GM06990 (cell line): ENCODE measurements around the gene BRME1.
"Not testable (repeated sequence)": the region's sequence is repeated elsewhere in the genome, so short reads cannot be mapped to it uniquely, and the experiment has no call there.

Source experiments
- DNase-seq: peaks from one replicate; pipeline ENCODE4 v3.0.0-alpha.2; 2011; ENCODE audit not compliant: insufficient read length; ENCODE audit errors: extremely low read depth
- H3K27me3 ChIP-seq: replicated peaks from 2 replicates; pipeline ENCODE4 v1.6.0; 2011; ENCODE audit warnings: low read length; ENCODE audit not compliant: control insufficient read depth, insufficient read depth
- H3K36me3 ChIP-seq: 2 replicates; pipeline ENCODE4 v1.5.1; 2011; ENCODE audit warnings: low read length; ENCODE audit not compliant: control insufficient read depth, insufficient read depth
- H3K4me3 ChIP-seq: replicated peaks from 2 replicates; pipeline ENCODE4 v1.5.1; 2011; ENCODE audit warnings: low read depth, mild to moderate bottlenecking, control low read depth, low read length
- CTCF ChIP-seq: IDR thresholded peaks from 2 replicates; pipeline ENCODE4 v1.5.1; 2011; ENCODE audit warnings: low read length, control low read depth, mild to moderate bottlenecking, inconsistent platforms; ENCODE audit not compliant: insufficient read depth, poor library complexity, severe bottlenecking

BRME1 gene

DNA sequence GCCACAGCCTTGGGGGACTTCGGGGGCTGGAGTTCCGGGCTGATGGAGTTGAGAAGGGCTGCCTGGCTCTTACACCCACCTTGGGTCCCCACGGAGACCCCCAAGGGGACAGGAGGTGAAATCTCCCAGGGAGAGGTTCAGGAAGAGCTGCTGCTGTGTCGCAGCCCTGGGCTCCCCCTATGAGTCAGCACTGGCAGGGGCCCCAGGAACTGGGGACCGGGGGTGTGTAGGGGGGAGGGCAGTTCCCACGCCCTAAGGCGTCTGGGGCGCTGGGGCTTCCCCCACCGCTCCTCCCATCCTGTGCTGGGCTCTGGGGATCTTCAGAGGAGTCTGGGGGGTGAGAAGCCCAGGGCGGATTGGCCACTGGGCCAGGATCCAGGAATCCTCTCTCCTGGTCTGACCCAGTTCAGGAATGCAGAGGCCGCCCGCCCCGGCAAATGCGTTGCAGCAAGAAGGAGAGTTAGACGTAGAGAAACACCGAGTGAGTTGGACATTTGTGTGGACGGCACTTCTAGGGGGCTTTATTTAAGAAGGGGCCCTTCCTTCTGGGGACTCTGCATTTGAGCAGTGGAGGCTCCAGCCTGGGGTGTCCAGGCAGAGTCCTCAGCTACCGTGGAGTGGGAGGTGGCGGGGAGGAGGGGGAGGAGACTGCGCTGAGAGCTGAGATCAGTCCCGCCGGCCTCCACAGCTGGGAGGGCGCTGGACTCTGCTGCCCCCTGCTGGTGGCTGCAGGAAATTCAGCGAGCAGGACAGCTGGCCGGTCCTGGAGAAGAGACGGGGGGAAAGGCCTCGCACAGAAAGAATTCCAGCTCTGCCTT lies 44.0 kb downstream of the BRME1 start:
- H3K27me3 ChIP-seq: no peaks in the 10 kb centered on the region; the same call in 1 of the 2 replicates
- peak; percentile 94 for TF ChIP-seq CTCF

DNA sequence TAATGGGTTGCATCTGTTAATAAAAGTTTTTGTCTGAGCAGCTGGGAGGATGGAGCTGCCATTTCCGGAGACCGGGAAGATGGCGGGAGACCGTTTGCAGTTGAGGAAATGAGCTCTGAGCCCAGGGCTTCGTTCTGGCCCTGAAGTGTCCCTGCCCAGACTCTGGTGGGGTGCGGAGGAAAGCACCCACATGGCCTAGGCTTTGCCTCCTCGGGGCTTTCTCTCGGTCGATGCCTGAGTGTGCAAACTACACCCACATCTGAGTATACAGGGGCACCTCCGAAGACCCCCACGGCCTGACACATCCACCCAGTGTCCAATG lies 44.6 kb downstream of the BRME1 start:
- no peaks in the 10 kb centered on the region for H3K36me3 ChIP-seq
- TF ChIP-seq CTCF: no peak
- H3K27me3 ChIP-seq: no peaks in the 10 kb centered on the region; the same call in 1 of the 2 replicates
- DNase-seq: no peak
- peak overlapping the region; percentile 63 for H3K4me3 ChIP-seq

More for the DNA sequence above, 44.0 kb downstream of the BRME1 start:
- H3K4me3 ChIP-seq: peak overlapping the region; percentile 63
- no peaks in the 10 kb centered on the region for H3K36me3 ChIP-seq
- DNase-seq: peak; percentile 89

DNA sequence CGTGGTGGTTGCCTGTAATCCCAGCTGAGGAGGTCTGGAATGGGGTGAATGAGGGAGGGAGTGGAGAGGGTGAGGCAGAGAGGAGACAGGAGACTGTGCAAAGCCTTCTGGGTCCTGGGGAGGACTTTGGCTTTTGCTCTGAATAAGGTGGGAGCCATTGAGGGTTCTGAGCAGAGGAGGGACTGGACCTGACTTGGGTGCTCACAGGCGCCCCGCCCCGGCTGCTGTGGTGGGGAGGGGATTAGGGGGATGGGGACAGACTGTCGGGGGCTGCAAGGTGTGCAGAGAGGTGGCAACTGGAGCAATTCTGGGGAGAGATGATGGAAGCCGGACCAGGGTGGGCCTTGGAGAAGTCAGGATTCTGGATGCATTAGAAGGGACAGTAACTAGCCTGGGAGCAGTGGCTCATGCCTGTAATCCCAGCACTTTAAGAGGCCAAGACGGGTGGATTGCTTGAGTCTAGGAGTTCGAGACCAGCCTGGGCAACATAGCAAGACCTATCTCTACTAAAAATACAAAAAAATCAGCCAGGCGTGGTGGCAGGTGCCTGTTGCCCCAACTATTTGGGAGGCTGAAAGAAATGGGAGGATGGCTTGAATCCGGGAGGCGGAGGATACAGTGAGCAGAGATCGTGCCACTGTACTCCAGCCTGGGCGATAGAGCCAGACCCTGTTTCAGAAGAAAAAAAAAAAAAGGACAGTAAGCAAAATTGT lies 45.1 kb downstream of the BRME1 start:
- no peak for TF ChIP-seq CTCF
- H3K4me3 ChIP-seq: peak overlapping the region; percentile 63
- H3K36me3 ChIP-seq: no peaks in the 10 kb centered on the region
- DNase-seq: no peak
- no peaks in the 10 kb centered on the region; the same call in 1 of the 2 replicates for H3K27me3 ChIP-seq

GRCh38 chr19:13859361-13859880 lies 46.5 kb downstream of the BRME1 start:
- H3K4me3 ChIP-seq: no peak overlapping the region
- no peak for DNase-seq
- no peaks in the 10 kb centered on the region for H3K36me3 ChIP-seq
- TF ChIP-seq CTCF: no peak
- no peaks in the 10 kb centered on the region; the same call in 1 of the 2 replicates for H3K27me3 ChIP-seq

DNA sequence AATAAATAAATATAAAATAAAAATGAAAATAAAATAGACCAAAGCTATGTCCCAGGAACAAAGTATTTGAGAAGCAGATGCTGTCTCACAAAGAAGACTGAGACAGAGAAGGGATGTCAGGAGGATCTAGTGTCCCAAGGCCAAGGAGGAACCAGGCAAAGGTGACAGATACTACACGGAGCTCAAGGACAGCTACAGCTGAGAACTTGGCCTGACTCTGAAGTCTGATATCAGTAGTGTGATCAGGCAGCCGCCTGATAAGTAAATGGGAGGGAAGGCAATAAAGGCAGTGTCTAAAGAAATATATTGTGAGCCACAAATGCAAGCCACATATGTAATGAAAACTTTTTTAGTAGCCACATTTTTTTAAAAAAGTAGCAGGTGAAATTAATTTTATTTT lies 49.4 kb downstream of the BRME1 start:
- Histone ChIP-seq H3K36me3 (no peaks in the 10 kb centered on the region), H3K27me3 (no peaks in the 10 kb centered on the region), H3K4me3 (no peak overlapping the region)
- TF ChIP-seq CTCF: no peak
- DNase-seq: no peak

DNA sequence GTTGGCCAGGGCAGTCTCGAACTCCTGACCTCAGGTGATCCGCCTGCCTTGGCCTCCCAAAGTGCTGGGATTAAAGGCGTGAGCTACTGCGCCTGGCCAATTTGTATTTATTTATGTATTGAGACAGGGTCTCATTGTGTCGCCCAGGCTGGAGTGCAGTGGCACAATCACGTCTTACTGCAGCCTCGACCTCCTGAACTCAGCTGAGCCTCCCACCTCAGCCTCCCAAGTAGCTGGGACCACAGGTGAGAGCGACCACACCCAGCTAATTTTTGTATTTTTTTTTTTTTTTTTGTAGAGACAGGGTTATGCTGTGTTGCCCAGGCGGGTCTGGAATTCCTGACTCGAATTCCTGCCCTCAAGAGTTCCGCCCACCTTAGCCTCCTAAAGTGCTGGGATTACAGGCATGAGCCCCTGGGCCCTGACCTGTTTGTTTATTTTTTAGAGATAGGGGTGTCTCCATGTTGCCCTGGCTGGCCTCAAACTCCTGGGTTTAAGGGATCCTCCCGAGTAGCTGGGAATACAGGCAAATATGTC lies 53.7 kb downstream of the BRME1 start:
- H3K36me3 ChIP-seq, H3K27me3 ChIP-seq, DNase-seq, H3K4me3 ChIP-seq: not testable (repeated sequence)

- not testable (repeated sequence) for H3K4me3 ChIP-seq
Observed at GRCh38 chr19:13851734-13852114, 54.2 kb downstream of the BRME1 start.

More at GRCh38 chr19:13851734-13852114, 54.2 kb downstream of the BRME1 start:
- H3K27me3 ChIP-seq, DNase-seq, H3K36me3 ChIP-seq: not testable (repeated sequence)
